Prostate gland (tissue), 2 donors: ENCODE measurements around the gene ISX.
A peak's percentile ranks its signal among the peaks of the same experiment; 100 is the strongest.

Source experiments
- POLR2A ChIP-seq: fragments of 450-650 bp; IDR thresholded peaks from one replicate; pipeline ENCODE4 v1.6.1; 2016; ENCODE audit warnings: antibody characterized with exemption, mild to moderate bottlenecking
- TF ChIP-seq, protein P1 (sequence below), 4 experiments: fragments of 200-600 bp in 2 of 4; fragments of 450-650 bp in 2 of 4; sonication (generic) in 2 of 4; IDR thresholded peaks; 1 replicate in 3 of 4; 2 replicates in 1 of 4; pipeline ENCODE4 v1.5.1; 2016 to 2019; ENCODE audit warnings: antibody characterized with exemption in 4 of 4, mild to moderate bottlenecking in 2 of 4, moderate library complexity in 2 of 4

DNA sequence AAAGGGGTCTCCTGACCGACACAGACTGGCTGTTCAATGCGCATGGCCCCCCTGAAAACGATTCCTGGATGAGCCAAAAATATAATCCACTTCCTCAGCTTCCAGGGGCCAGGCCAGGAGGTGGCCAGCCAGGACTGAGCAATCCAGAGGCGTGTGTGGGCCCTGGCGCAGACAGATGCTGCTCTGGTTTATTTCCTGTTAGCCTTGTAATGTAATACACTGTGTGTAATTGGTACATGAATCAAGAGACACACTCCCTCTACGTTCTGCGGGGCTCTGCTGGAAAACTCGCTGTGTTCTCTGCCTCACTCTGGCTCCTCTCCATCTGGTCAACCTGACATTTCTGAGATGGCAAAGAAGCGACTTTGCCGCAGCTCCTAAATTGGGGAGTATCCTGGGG is 26.3 kb upstream of the ISX start:
- TF ChIP-seq, protein P1, sequence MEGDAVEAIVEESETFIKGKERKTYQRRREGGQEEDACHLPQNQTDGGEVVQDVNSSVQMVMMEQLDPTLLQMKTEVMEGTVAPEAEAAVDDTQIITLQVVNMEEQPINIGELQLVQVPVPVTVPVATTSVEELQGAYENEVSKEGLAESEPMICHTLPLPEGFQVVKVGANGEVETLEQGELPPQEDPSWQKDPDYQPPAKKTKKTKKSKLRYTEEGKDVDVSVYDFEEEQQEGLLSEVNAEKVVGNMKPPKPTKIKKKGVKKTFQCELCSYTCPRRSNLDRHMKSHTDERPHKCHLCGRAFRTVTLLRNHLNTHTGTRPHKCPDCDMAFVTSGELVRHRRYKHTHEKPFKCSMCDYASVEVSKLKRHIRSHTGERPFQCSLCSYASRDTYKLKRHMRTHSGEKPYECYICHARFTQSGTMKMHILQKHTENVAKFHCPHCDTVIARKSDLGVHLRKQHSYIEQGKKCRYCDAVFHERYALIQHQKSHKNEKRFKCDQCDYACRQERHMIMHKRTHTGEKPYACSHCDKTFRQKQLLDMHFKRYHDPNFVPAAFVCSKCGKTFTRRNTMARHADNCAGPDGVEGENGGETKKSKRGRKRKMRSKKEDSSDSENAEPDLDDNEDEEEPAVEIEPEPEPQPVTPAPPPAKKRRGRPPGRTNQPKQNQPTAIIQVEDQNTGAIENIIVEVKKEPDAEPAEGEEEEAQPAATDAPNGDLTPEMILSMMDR (IDR thresholded peaks at IDR 0.05), result peak in 1 of 4 experiments; percentile 54
- no peak for TF ChIP-seq POLR2A
